ENCODE measurements around the gene SMIM44.

GRCh38 chr19:3478409-3479176, 4.6 kb downstream of the SMIM44 start:
- TF ChIP-seq POLR2AphosphoS5 (IDR thresholded peaks at IDR 0.05) (no peak), CTCF (IDR thresholded peaks at IDR 0.05) (no peak)
